A549 (cell line): ENCODE measurements around the gene RNF38. TPM values are rescaled to one million over a fixed set of nuclear protein-coding genes. Genes with fewer than 3 reads are reported as not detected.

Experiments
- ATAC-seq, 2 experiments: fragments of 200-7000 bp in 1 of 2; fragments of >200 bp in 1 of 2; cut with Nextera tagmentation in 1 of 2; cut with Tn5 transposase in 1 of 2; 3 replicates each; pipeline versions ENCODE4 v1.8.0 to v1.9.1; 2018 to 2020; ENCODE audit warnings: mild to moderate bottlenecking in 1 of 2, moderate library complexity in 1 of 2
- CTCF ChIA-PET: fragments of 300-600 bp; sonication (Branson Sonifier 250); formaldehyde crosslinking; extraction: SDS; loops from one replicate; lab custom pipeline; 2021; ENCODE audit warnings: antibody characterized with exemption, inconsistent platforms; lab: Yijun Ruan, JAX
- POLR2A ChIA-PET: fragments of 350-600 bp; formaldehyde crosslinking; extraction: SDS; loops from one replicate; lab custom pipeline; 2021; ENCODE audit warnings: antibody characterized with exemption, inconsistent platforms; lab: Yijun Ruan, JAX
- DNase-seq, 2 experiments: peaks; one replicate each; pipeline versions ENCODE4 v3.0.0 to v3.0.0-alpha.2; 2011 to 2016; ENCODE audit warnings: low read depth in 1 of 2, low spot score in 1 of 2
- FAIRE-seq: peaks from 2 replicates; lab custom pipeline; 2011; peaks lifted over from hg19 to GRCh38; lab: Jason Lieb, UNC
- H3K27ac ChIP-seq, 2 experiments: fragments of >200 bp; sonication (Bioruptor Twin); formaldehyde crosslinking; 3 replicates each; pipeline ENCODE4 v1.5.1; 2016 to 2017
- H3K4me1 ChIP-seq: fragments of >200 bp; sonication (Bioruptor Twin); formaldehyde crosslinking; 3 replicates; pipeline ENCODE4 v1.6.1; 2016
- H3K4me2 ChIP-seq: fragments of >200 bp; sonication (Bioruptor Twin); formaldehyde crosslinking; 3 replicates; pipeline ENCODE4 v1.6.1; 2016
- H3K4me3 ChIP-seq: fragments of >200 bp; sonication (Bioruptor Twin); formaldehyde crosslinking; 3 replicates; pipeline ENCODE4 v1.5.1; 2016
- H3K9me3 ChIP-seq: fragments of >200 bp; sonication (Bioruptor Twin); formaldehyde crosslinking; 3 replicates; pipeline ENCODE4 v1.6.1; 2016
- BHLHE40 ChIP-seq: IDR thresholded peaks from 2 replicates; pipeline ENCODE4 v1.6.1; 2012; ENCODE audit warnings: low read depth, low read length, inconsistent platforms
- CBX2 ChIP-seq: fragments of 200-600 bp; sonication (generic); IDR thresholded peaks from 2 replicates; pipeline ENCODE4 v1.6.1; 2016; ENCODE audit warnings: low read depth, mild to moderate bottlenecking, borderline replicate concordance
- EHMT2 ChIP-seq: fragments of 200-600 bp; sonication (generic); IDR thresholded peaks from 2 replicates; pipeline ENCODE4 v1.6.1; 2016; ENCODE audit warnings: antibody characterized with exemption, low read depth, mild to moderate bottlenecking, moderate library complexity
- FOSB ChIP-seq: fragments of 250-450 bp; sonication (Bioruptor Pico); IDR thresholded peaks from 2 replicates; pipeline ENCODE4 v1.5.0; 2020; ENCODE audit warnings: mild to moderate bottlenecking, moderate library complexity
- FOSL2 ChIP-seq, 2 experiments: fragments of 450-650 bp in 1 of 2; fragments of >200 bp in 1 of 2; sonication (Bioruptor Twin) in 1 of 2; formaldehyde crosslinking; IDR thresholded peaks; 2 replicates each; pipeline versions ENCODE4 v1.5.0 to v1.6.1; 2016 to 2020; ENCODE audit warnings: mild to moderate bottlenecking in 1 of 2, moderate library complexity in 1 of 2
- FOXS1 ChIP-seq: fragments of 250-450 bp; sonication (Bioruptor Pico); IDR thresholded peaks from 2 replicates; pipeline ENCODE4 v1.5.0; 2020; ENCODE audit warnings: mild to moderate bottlenecking, moderate library complexity
- GATA3 ChIP-seq: IDR thresholded peaks from 2 replicates; pipeline ENCODE4 v1.6.1; 2012; ENCODE audit warnings: borderline replicate concordance
- HDAC2 ChIP-seq: fragments of 200-600 bp; sonication (generic); IDR thresholded peaks from 2 replicates; pipeline ENCODE4 v1.6.1; 2016
- HMGXB4 ChIP-seq: fragments of 250-450 bp; sonication (Bioruptor Pico); IDR thresholded peaks from 2 replicates; pipeline ENCODE4 v1.5.0; 2021; ENCODE audit warnings: mild to moderate bottlenecking, moderate library complexity, borderline replicate concordance
- HOXB13 ChIP-seq: fragments of 250-450 bp; sonication (Bioruptor Pico); IDR thresholded peaks from 2 replicates; pipeline ENCODE4 v1.5.0; 2020; ENCODE audit warnings: low read depth, mild to moderate bottlenecking, moderate library complexity
- JUNB ChIP-seq: fragments of >200 bp; sonication (Bioruptor Twin); formaldehyde crosslinking; IDR thresholded peaks from 2 replicates; pipeline ENCODE4 v1.6.1; 2016
- KDM1A ChIP-seq: fragments of 200-600 bp; sonication (generic); IDR thresholded peaks from 2 replicates; pipeline ENCODE4 v1.6.1; 2016; ENCODE audit warnings: low read depth, mild to moderate bottlenecking
- MAFK ChIP-seq: fragments of 450-650 bp; IDR thresholded peaks from 2 replicates; pipeline ENCODE4 v1.6.1; 2014; ENCODE audit not compliant: partially characterized antibody
- MAX ChIP-seq: IDR thresholded peaks from 2 replicates; pipeline ENCODE4 v1.6.1; 2012
- NFE2L2 ChIP-seq: fragments of 150-350 bp; conservative IDR thresholded peaks from 2 replicates; pipeline ENCODE4 v1.6.1; 2014; ENCODE audit warnings: low read length
- PHF8 ChIP-seq: fragments of 200-600 bp; sonication (generic); IDR thresholded peaks from 2 replicates; pipeline ENCODE4 v1.6.1; 2016; ENCODE audit warnings: low read depth, mild to moderate bottlenecking, antibody characterized with exemption, moderate library complexity, borderline replicate concordance
- POLR2AphosphoS2 ChIP-seq: conservative IDR thresholded peaks from 2 replicates; pipeline ENCODE4 v1.6.1; 2012; ENCODE audit warnings: low read length, improper control_type of control experiment, inconsistent platforms
- RAD21 ChIP-seq, 2 experiments: fragments of >200 bp in 1 of 2; sonication (Bioruptor Twin) in 1 of 2; formaldehyde crosslinking in 1 of 2; IDR thresholded peaks in 1 of 2; conservative IDR thresholded peaks in 1 of 2; 2 replicates in 1 of 2; 3 replicates in 1 of 2; pipeline ENCODE4 v1.6.1; 2012 to 2018; ENCODE audit warnings: inconsistent platforms in 1 of 2
- RARB ChIP-seq: fragments of 250-450 bp; sonication (Bioruptor Pico); IDR thresholded peaks from 2 replicates; pipeline ENCODE4 v1.8.0; 2021; ENCODE audit warnings: mild to moderate bottlenecking, moderate library complexity
- RCOR1 ChIP-seq: fragments of 150-350 bp; IDR thresholded peaks from 2 replicates; pipeline ENCODE4 v1.6.1; 2014; ENCODE audit warnings: antibody characterized with exemption, low read length, low read depth
- RFX5 ChIP-seq: fragments of 450-650 bp; IDR thresholded peaks from 2 replicates; pipeline ENCODE4 v1.7.1; 2014; ENCODE audit warnings: antibody characterized with exemption, mild to moderate bottlenecking, moderate library complexity
- SREBF2 ChIP-seq: fragments of 450-650 bp; IDR thresholded peaks from 2 replicates; pipeline ENCODE4 v1.6.1; 2014; ENCODE audit warnings: mild to moderate bottlenecking, moderate library complexity
- TFCP2L1 ChIP-seq: fragments of 250-450 bp; sonication (Bioruptor Pico); IDR thresholded peaks from 2 replicates; pipeline ENCODE4 v1.5.0; 2021; ENCODE audit warnings: mild to moderate bottlenecking
- TP53 ChIP-seq: fragments of 250-450 bp; sonication (Bioruptor Pico); IDR thresholded peaks from 2 replicates; pipeline ENCODE4 v1.5.0; 2021; ENCODE audit warnings: mild to moderate bottlenecking, moderate library complexity
- ZC3H11A ChIP-seq: fragments of 450-650 bp; IDR thresholded peaks from 2 replicates; pipeline ENCODE4 v1.6.1; 2014; ENCODE audit warnings: antibody characterized with exemption, mild to moderate bottlenecking
- ZSCAN20 ChIP-seq: fragments of 250-450 bp; sonication (Bioruptor Pico); IDR thresholded peaks from 2 replicates; pipeline ENCODE4 v1.8.0; 2022; ENCODE audit warnings: mild to moderate bottlenecking, moderate library complexity
- WGBS: methylation state at CpG from one replicate; pipeline ENCODE4 v1.1.6; 2017; ENCODE audit errors: missing lambda C conversion rate; 5-methylcytosine and 5-hydroxymethylcytosine counted together
- polyA plus RNA-seq, 4 experiments: library from polyadenylated mRNA; depleted of rRNA in 3 of 4; stranded (reverse); fragments of >200 nt; fragmentation: RNase III in 1 of 4; extraction: RNeasy Plus Mini Kit Qiagen cat#74134 plus additional on column Dnase treatment in 1 of 4; gene quantifications; 2 replicates in 3 of 4; 3 replicates in 1 of 4; pipeline ENCODE4 v1.2.3, GENCODE V29; 2011 to 2017
- TF ChIP-seq, protein P1 (sequence below): fragments of 450-650 bp; IDR thresholded peaks from 2 replicates; pipeline ENCODE4 v1.6.1; 2014; ENCODE audit warnings: antibody characterized with exemption
- TF ChIP-seq, protein P2 (sequence below): fragments of >200 bp; sonication (Bioruptor Twin); formaldehyde crosslinking; IDR thresholded peaks from 3 replicates; pipeline ENCODE4 v1.5.1; 2016
- TF ChIP-seq, protein P3 (sequence below): IDR thresholded peaks from 2 replicates; pipeline ENCODE4 v1.6.1; 2012

Gene RNF38
- polyA plus RNA-seq, 2 of the 4 experiments (the other 2 are of a cell fraction), result 8.7 to 13.2 TPM

GRCh38 chr9:36293171-36293570 lies 106.9 kb downstream of the RNF38 start:
- Histone ChIP-seq H3K9me3 (no peaks in the 10 kb centered on the region), H3K4me1 (peaks cover 16% of the 10 kb centered on the region), H3K4me2 (no peak overlapping the region), H3K27ac (no peak overlapping the region), H3K4me3 (no peak overlapping the region)
- ChIA-PET POLR2A (no interaction called here), CTCF (interaction anchor here (0.9 kb wide), 1 partner anchor 17 kb away, joined by 3 read pairs; no protein-coding TSS in a partner anchor)
- 93% methylated on average over 7 of the region's 7 CpGs for WGBS
- FAIRE-seq, result no peak
- TF ChIP-seq MAFK, result no peak
- TF ChIP-seq BHLHE40, result no peak
- no peak for TF ChIP-seq RFX5
- no peak for TF ChIP-seq TFCP2L1 (CRISPR knock-in tag)
- TF ChIP-seq KDM1A, result no peak
- TF ChIP-seq RAD21 (conservative IDR thresholded peaks at IDR 0.05 in 1 of 2, IDR thresholded peaks at IDR 0.05 in 1 of 2), result no peak
- no peak for TF ChIP-seq NFE2L2
- TF ChIP-seq HOXB13 (CRISPR knock-in tag), result no peak
- no peak for TF ChIP-seq RCOR1
- TF ChIP-seq, protein P1, sequence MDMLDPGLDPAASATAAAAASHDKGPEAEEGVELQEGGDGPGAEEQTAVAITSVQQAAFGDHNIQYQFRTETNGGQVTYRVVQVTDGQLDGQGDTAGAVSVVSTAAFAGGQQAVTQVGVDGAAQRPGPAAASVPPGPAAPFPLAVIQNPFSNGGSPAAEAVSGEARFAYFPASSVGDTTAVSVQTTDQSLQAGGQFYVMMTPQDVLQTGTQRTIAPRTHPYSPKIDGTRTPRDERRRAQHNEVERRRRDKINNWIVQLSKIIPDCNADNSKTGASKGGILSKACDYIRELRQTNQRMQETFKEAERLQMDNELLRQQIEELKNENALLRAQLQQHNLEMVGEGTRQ, result no peak
- TF ChIP-seq, protein P2, sequence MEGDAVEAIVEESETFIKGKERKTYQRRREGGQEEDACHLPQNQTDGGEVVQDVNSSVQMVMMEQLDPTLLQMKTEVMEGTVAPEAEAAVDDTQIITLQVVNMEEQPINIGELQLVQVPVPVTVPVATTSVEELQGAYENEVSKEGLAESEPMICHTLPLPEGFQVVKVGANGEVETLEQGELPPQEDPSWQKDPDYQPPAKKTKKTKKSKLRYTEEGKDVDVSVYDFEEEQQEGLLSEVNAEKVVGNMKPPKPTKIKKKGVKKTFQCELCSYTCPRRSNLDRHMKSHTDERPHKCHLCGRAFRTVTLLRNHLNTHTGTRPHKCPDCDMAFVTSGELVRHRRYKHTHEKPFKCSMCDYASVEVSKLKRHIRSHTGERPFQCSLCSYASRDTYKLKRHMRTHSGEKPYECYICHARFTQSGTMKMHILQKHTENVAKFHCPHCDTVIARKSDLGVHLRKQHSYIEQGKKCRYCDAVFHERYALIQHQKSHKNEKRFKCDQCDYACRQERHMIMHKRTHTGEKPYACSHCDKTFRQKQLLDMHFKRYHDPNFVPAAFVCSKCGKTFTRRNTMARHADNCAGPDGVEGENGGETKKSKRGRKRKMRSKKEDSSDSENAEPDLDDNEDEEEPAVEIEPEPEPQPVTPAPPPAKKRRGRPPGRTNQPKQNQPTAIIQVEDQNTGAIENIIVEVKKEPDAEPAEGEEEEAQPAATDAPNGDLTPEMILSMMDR, result no peak
- TF ChIP-seq TP53 (CRISPR knock-in tag), result no peak
- TF ChIP-seq CBX2, result no peak
- no peak for TF ChIP-seq FOSL2 (IDR thresholded peaks at IDR 0.05)
- no peak for TF ChIP-seq FOSL2 (CRISPR knock-in tag; IDR thresholded peaks at IDR 0.05)
- no peak for TF ChIP-seq ZC3H11A
- TF ChIP-seq POLR2AphosphoS2, result no peak
- no peak for TF ChIP-seq ZSCAN20 (CRISPR knock-in tag)
- no peak for TF ChIP-seq PHF8
- no peak for ATAC-seq
- DNase-seq, result no peak

DNA sequence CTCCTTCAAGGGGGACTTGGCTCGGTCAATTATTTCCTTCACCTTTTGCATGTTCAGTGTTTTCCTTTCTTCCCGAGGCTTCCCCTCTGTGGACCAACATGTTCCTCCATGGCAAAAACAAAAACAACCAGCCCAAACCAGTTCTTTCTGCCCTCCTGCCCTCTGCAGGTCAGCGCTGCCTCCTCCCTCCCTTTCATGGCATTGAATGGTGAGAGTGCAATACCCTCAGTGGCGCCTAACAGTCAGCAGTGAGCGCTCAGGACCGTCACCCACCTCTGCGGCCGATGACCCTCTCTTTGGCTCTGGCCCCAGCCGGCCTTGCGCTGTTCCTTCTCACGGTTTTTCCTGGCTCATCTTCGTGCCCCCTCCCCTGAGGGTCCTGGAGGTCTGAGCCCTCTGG lies 107.4 kb downstream of the RNF38 start:
- ChIA-PET POLR2A (no interaction called here), CTCF (no interaction called here)
- Histone ChIP-seq H3K4me2 (no peak overlapping the region), H3K4me1 (peaks cover 13% of the 10 kb centered on the region), H3K9me3 (no peaks in the 10 kb centered on the region), H3K27ac (no peak overlapping the region), H3K4me3 (no peak overlapping the region)
- FAIRE-seq (no peak), DNase-seq (no peak), ATAC-seq (0 out of 6 replicates have a peak, but pooled peaks of 1 of the 2 experiments have one; percentile 25)
- WGBS, result 83% methylated on average over 12 of the region's 12 CpGs
- TF ChIP-seq, protein P2, result no peak
- TF ChIP-seq HMGXB4, result no peak
- TF ChIP-seq RARB (CRISPR knock-in tag), result no peak
- TF ChIP-seq BHLHE40, result no peak
- no peak for TF ChIP-seq SREBF2
- TF ChIP-seq GATA3, result no peak
- TF ChIP-seq, protein P3, sequence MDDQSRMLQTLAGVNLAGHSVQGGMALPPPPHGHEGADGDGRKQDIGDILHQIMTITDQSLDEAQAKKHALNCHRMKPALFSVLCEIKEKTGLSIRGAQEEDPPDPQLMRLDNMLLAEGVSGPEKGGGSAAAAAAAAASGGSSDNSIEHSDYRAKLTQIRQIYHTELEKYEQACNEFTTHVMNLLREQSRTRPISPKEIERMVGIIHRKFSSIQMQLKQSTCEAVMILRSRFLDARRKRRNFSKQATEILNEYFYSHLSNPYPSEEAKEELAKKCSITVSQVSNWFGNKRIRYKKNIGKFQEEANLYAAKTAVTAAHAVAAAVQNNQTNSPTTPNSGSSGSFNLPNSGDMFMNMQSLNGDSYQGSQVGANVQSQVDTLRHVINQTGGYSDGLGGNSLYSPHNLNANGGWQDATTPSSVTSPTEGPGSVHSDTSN, result no peak
- TF ChIP-seq MAX, result no peak
- no peak for TF ChIP-seq JUNB
- TF ChIP-seq RCOR1, result no peak
- TF ChIP-seq HDAC2, result no peak
- TF ChIP-seq FOSB (CRISPR knock-in tag), result no peak
- TF ChIP-seq EHMT2, result no peak
- no peak for TF ChIP-seq RAD21 (conservative IDR thresholded peaks at IDR 0.05 in 1 of 2, IDR thresholded peaks at IDR 0.05 in 1 of 2)
- TF ChIP-seq FOXS1, result no peak
